HG03432 (cell line): ENCODE results near the gene MCM8.
"Not testable (repeated sequence)": the region's sequence is repeated elsewhere in the genome, so short reads cannot be mapped to it uniquely, and the experiment has no call there.

Experiments used
- ATAC-seq: cut with Tn5 transposase; IDR thresholded peaks from one replicate; pipeline ENCODE4 v1.9.1; 2021; ENCODE audit warnings: mild to moderate bottlenecking, moderate library complexity; ENCODE audit not compliant: unreplicated experiment

The MCM8 gene

DNA sequence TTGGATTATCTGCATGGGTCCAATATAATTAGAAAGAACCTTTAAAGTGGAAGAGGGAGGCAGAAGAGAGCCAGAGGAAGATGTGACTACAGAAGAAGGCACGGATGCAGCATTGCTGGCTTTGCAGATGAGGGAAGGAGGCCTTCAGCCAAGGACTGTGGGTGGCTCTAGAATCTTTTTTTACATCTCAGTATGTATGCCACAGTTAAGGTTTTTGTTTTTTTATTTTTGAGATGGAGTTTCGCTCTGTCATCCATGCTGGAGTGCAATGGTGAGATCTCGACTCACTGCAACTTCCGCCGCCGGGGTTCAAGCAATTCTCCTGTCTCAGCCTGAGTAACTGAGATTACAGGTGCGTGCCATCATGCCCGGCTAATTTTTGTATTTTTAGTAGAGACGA, 49.3 kb downstream of the MCM8 start:
- ATAC-seq = no peak

DNA sequence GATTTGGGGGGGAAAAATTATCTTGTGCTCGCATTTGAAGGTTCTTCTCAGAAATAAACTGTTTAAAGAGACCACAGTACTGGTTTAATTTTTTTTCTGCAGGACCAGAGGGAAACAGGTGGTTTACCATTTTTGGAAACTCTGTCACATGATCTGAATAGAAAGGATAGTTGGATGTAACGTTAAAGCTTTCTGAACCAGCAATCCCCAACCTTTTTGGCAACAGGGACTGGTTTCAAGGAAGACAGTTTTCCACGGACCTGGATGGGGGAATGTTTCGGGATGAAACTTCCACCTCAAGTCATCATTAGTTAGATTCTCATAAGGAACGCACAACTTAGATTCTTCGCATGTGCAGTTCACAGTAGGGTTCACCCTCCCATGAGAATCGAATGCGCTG, 50.4 kb downstream of the MCM8 start:
- ATAC-seq = no peak

DNA sequence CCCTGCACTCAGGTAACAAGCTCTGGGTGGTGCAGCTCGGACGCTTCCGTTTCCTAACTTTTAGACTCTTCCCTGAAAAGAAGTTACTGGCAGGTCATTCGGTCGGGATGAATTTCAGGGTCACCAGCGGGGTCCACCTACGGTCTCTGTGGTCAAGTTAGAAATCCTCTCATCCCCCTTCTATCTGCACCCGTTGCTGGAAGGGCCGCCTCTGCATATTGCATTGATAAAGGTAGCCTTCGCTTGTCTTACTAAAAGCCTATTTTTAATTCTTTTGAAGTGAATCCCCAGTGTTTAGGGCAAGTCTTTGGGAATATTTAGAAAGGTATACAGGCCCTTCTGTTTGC, 56.1 kb downstream of the MCM8 start:
- ATAC-seq = no peak

DNA sequence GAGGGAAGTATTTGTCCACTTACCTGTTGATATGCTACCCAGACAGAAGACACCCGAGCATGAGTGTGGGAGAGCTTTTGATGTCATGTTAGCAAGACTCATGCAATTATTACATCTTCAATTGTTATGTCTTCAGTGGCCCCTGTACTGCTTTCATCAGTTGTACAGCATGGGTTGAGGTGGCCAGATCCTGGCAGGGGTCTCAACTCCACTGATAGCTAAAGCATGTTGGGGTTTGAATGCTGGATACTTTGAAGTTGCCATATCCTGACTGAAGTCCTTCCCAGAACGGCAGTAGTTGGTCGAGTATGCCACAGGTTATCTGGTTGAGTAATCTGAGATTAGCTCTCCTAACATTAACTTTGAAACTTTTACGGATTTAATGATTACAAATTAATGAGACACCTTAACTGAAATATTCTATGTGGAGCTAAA, 56.7 kb downstream of the MCM8 start:
- ATAC-seq = no peak

DNA sequence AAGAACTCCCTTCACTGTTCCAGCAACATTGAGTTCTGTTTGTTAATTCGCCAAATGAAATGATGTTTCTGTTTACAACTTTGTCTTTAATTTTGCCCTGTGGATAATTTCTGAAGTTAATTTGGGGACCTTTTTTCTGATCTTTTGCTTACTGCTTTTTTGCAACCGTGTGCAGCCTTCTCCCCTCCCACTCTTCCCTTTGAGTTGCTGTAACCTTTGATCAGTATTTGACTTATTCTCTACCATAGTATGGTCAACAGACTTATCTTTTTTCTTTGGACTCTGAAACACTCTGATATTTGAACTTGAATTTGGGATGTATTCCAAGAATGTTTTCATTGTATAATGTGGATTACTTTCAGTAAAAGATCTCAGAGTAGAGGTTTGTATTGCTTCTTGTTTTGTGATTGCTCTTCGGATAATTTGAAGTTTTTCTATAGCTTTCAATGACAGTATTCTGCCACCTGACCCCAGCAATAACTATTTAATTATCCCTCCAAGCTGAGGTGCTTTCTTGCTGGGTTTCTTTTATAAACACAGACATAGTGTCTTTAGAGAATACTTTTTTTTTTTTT, 57.2 kb downstream of the MCM8 start:
- ATAC-seq = no peak

DNA sequence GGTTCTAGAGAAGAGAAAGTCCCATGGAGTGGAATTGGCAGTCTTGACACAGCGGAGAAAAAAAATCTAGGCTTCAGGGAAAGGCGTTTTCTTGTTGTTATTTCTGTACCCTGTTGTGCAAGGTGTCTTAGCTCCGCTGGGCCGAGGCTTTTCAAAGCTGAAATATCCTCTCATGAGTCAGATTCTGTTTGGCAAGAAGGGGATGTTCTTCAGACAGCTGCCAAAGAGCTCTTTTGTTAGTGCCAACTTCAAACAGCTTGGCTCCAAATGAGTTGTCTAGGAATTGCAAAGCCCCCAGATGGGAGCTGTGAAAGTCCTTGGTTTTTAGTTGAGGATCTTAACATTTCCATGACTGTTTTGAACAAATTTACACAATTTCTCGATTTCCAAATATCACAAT, 57.8 kb downstream of the MCM8 start:
- no peak for ATAC-seq

DNA sequence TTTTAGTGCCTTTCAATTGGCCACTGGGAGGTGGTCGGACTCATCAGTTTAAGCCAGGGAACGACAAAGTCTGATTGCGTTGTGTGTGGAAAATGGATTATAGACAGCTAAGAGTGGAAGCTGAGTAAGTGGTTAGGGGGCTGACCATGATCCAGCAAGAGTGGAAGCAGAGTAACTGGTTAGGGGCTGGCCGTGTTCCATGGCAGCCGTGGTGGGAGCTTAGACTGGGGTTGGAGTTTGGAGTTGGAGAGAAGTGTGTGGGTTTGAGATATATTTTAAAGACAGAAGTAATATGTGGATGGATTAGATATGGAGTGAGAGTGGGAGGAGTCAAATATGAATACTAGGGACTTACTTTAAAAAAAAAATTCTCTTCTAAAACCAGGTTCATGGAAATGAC, 61.7 kb downstream of the MCM8 start:
- ATAC-seq = no peak

DNA sequence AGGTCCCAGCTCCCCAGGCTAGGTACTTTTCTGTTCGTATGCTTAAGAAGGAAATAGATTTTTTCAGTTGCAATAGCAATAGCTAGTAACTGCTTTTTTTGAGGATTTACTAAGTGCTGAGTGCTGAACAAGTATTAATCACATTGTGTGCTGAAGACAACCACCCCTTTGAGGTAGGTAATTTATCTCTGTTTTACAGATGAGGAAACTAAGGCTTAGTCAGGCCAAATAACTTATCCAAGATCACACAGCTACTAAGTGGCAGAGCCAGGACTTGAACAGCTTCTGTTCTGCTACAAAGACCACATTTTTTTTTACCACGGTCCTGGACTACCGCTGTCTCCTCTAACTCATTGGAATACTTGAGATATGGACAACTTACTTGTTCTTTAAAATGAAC, 63.6 kb downstream of the MCM8 start:
- no peak for ATAC-seq

DNA sequence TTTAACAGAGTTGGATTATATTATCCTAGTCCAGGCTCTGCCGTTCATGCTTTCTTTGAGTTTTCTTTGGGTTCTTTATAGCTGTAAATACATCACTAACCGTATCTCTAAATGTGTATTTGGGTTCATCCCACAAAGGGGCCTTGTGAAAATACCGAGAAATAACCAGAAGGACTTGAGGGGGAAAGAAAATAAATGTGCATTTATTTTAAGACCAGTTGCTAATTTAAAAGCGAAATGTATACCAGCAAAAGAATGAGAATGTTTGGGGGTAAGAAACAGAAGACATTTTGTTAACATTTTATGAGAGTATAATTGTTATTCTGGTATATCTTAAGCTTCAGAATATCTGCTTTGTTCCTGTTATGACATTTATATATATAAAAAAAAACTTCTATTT, 64.5 kb downstream of the MCM8 start:
- ATAC-seq = no peak

DNA sequence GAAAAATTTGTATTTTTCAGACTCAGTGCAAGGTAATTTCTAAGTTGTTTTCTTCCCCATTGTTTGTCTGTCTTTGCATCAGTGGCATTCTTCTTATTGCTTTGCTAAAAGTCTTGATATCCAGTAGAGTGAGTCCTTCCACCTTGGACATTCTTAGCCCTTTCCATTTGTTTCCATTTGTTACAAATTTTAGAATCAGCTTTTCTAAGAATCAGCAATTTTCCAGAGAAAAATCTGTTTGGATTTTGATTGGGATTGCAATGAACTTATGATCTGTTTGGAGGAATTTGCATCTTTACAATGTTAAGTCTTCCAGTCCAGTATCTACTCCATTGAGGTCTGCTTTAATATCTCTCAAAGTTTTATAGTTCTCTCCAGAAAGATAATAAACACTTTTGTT, 67.0 kb downstream of the MCM8 start:
- ATAC-seq = no peak

DNA sequence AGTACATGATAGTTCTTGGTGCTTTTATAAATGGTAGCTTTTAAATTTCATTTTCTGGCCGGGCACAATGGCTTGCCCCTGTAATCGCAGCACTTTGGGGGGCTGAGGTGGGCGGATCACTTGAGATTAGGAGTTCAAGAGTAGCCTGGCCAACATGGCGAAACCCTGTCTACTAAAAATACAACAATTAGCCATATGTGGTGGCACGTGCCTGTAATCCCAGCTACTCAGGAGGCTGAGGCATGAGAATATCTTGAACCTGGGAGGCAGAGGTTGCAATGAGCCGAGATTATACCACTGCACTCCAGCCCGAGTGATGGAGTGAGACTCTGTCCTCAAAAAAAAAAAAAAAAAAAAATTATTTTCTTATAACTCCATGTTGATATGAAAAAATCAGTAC, 67.4 kb downstream of the MCM8 start:
- no peak for ATAC-seq

DNA sequence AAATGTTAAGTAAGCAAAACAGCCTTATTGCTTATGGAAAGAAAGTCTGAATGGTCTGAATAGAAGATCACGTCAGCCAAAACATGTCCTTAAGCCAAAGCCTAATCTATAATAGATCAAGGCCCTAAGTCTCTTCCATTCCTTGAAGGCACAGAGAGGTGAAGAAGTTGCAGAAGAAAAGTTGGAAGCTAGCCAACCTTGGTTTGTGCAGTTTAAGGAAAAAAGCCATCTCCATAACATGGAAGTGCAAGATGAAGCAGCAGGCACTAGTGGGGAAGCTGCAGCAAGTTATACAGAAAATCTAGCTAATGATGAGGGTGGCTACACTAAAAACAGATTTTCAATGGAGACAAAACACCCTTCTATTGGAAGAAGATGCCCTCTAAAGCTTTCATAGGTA, 74.3 kb downstream of the MCM8 start:
- ATAC-seq = no peak

DNA sequence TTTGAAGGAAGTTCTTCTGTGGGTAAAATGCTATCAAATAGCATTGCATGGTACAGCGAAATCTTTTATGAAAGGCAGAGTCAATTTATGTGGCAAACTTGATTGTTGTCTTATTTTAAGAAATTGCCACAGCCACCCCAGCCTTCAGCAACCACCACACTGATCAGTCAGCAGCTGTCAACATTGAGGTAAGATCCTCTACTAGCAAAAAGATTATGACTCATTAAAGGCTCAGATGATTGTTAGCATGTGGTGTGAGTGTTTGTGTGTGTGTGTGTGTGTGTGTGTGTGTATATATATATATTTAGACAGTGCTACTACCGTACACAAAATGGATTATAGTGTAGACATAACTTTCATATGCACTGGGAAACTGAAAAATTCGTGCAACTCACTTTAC, 75.6 kb downstream of the MCM8 start:
- ATAC-seq = no peak

DNA sequence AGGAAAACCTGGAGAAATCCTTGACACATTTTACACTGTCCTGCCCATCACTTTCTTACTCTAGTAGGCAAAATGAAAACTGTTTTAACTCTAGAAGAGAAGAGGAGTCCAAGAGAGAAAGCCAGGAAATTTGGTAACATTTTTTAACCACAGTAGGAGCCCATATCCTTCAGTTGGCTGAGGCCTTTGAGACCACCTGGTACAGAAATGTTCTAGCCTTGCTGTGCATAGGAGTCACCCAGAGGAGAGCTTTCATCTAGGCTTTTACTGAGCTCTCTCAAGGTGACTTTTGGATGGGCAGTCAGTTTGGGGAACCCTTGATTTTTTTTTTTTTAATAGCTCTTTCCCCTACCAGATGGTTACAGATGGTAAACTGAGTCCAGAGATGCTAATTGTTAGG, 78.4 kb downstream of the MCM8 start:
- ATAC-seq = no peak

DNA sequence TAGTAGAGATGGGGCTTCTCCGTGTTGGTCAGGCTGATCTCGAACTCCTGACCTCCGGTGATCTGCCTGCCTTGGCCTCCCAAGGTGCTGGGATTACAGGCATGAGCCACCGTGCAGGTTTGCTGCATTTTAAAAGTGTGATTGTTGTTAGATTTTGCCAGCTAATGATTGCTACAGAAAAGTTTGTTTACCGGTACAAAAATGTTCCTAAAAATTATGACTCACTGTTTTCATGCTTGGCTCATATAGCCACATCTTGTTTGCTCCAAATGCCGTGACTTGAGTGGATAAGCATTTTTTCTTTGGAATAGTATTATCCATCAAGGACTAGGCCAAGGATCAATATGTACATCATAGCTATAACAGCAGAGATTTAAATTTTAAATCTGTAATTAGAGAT, 79.1 kb downstream of the MCM8 start:
- no peak for ATAC-seq

DNA sequence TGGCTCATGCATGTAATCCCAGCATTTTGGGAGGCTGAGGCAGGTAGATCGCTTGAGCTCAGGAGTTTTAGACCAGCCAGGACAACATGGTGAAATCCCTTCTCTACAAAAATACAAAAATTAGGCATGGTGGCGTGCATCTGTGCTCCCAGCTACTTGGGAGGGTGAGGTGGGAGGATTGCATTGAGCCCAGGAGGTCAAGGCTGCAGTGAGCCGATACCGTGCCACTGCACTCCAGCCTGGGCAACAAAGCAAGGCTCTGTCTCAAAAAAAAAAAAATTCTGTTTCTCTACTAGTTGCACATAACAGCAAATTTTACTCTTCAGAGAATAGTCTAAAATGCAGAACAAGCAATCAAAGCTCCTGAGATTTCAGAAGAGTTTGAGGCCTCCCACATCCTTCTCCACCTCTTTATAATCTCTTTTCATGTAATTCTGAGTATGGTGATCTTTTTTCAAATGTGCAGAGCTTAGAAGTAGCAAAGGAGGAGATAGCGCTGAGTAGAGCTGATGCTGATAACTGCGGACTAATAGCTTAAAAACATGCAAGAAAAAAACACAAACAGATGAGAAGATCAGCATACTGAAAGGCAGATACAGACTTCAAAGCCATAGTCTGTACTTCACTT, 80.1 kb downstream of the MCM8 start:
- ATAC-seq = no peak

DNA sequence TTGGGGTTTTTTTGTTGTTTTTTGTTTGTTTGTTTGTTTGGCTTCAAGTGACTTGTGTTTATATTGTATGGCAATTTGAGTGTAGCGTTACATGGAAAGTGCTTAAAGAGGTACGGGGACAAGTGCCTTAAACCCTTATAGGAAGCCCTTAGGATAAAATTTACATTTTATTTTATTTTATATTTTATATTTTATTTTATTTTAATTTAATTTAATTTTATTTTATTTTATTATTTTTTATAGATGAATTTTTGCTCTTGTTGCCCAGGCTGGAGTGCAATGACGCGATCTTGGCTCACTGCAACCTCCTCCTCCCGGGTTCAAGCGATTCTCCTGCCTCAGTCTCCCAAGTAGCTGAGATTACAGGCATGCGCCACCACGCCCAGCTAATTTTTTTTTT, 82.5 kb downstream of the MCM8 start:
- not testable (repeated sequence) for ATAC-seq

DNA sequence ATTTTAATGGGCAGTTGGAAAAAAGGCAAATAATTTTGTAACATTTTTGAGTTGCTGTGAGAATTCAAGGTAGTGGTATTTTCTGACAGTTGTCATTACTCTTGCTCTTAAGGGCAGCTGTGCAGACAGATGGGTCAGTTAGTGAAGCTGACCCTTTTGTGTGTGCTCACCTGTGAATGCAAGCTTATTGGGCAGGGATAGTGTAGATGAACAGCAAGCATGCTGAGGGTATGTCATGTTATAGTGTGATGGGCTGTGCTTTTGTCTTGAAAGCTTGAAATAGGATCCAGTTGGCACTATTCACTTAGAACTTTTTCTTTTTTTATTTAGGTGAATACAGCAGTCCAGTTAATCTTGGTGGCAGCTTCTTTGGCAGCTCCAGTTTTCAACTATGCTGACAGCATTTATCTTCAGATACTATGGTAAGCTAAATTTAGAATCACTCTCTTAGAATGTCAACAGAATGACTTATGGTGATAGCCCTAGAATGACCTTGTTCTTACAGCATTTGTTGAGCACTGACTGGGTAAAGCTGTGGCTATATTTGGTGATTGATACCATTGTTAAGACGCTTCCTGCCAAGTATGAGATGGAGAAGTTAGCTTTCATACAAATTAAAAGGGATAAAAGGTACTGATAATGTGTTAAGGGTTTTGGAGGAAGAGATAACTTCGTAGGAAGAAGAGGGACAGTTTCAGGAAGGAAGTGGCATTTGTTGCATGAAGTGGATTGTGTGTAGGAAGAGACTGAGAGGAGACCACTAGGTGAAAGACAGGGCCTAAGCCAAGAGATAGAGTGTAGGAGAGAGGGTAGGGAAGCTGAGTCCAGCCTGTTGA, 83.9 kb downstream of the MCM8 start:
- ATAC-seq = no peak

DNA sequence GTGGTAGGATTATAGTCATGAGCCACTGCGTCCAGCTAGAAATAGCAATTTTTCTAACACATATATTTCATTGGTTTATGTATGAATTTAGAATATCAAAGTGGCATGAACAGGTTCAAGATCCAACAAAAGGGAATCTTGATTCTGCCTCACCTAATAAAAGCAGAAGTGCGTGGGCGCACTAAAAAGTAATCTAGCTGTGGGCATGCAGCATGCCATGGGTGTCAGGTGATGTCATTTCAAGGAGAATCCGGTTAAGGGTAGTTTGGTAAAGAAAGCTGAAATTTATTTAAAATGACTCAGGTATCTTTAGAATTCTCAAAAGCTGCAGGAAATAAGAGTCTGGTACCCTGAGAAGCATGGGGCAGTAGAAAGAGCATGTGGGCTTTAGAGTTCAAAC, 85.8 kb downstream of the MCM8 start:
- ATAC-seq = no peak

DNA sequence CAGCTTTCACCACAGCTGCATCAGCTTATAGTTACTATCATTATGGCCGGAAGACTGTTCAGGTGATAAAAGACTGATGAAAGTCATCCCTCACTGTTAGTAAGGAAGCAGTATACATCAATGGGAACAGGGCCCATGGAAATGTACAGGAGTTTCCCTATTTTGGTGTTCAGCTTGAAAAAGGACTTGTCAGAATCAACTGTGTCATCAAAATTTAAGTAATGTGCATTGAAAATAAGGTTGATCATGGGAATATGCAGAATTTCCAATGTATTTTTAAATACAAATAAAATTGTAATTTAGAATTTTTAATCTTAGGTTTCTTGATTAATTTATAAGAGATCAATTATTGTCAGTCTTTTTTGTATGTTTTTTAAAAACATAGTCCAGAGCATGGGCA, 86.6 kb downstream of the MCM8 start:
- no peak for ATAC-seq

DNA sequence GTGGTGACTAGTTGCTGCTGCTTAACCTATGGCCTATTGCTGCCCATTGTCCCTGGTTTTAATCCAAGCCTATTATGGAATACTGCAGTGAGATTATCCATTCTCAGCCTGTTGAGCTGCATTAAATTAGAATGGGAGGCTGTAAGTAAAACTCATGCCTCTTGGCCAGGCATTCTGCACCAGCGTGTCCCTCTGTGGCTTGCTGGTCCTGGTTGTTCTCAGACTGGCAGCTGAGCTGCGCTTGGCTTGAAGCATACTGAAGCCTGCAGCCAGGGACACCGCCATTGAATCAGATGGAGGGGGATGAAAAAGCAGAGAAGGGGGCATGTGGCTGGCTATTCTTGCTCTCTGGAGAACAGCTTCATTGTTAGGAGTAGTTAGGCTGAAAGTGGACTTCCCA, 87.8 kb downstream of the MCM8 start:
- no peak for ATAC-seq

DNA sequence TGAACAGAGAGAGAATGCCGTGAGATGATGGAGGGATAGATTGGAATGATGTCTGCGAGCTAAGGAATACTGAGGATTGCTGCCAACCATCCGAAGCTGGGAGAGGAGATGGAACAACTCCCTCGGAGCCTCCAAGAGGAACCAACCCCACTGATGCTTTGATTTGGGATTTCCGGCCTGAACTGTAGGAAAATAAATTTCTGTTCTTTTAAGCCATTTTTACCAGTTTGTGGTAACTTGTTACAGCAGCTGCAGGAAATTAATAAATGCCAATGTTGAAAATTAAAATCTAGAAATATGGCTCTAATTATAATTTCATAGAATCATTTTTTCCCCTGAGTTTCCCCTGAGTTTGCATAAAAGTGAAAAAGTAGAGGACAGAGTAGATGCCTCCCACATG, 89.3 kb downstream of the MCM8 start:
- no peak for ATAC-seq

DNA sequence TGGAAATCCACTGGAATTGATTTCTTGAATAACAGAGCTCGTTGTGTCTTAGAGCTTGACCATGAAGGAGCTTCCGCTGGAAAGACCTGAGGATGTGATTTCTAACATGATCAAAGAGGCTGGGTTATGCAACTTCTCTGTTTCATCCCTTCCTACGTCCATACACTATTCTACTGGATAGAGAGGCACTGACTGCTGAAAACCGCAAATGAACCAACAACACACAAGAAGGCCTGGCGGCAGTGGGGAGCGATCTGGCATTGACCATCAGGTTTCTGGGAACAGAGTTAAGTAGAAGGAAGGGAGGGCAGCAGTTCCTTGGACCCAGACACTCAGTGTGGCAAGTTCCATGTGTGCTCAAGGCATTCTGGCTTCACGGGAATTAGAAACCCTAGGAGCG, 90.1 kb downstream of the MCM8 start:
- no peak for ATAC-seq
